Ectodermal cell (in vitro differentiated cells): ENCODE results near the gene CCDC148.

Source experiments
- H3K27ac ChIP-seq: 2 replicates; pipeline ENCODE4 v1.7.0; 2013; ENCODE audit warnings: mild to moderate bottlenecking, low read depth, low read length; ENCODE audit not compliant: insufficient read depth, poor library complexity, severe bottlenecking
- H3K27me3 ChIP-seq: 2 replicates; pipeline ENCODE4 v1.7.0; 2013; ENCODE audit warnings: mild to moderate bottlenecking, low read length; ENCODE audit not compliant: insufficient read depth, control insufficient read depth, poor library complexity, severe bottlenecking
- H3K36me3 ChIP-seq: one replicate; pipeline ENCODE4 v1.7.0; 2013; ENCODE audit warnings: low read length; ENCODE audit not compliant: control insufficient read depth, insufficient read depth
- H3K4me1 ChIP-seq: one replicate; pipeline ENCODE4 v1.7.0; 2013; ENCODE audit warnings: low read length; ENCODE audit not compliant: control insufficient read depth, insufficient read depth
- H3K4me3 ChIP-seq: 2 replicates; pipeline ENCODE4 v1.7.0; 2013; ENCODE audit warnings: low read depth, low read length, control low read depth; ENCODE audit not compliant: insufficient read depth
- H3K9me3 ChIP-seq: 2 replicates; pipeline ENCODE4 v1.7.0; 2013; ENCODE audit warnings: mild to moderate bottlenecking, low read length, moderate library complexity; ENCODE audit not compliant: control insufficient read depth
- WGBS, 2 experiments: methylation state at CpG; one replicate each; pipeline ENCODE4 v1.1.7; 2013; ENCODE audit warnings: missing lambda C conversion rate in 2 of 2; 5-methylcytosine and 5-hydroxymethylcytosine counted together

Gene CCDC148

DNA sequence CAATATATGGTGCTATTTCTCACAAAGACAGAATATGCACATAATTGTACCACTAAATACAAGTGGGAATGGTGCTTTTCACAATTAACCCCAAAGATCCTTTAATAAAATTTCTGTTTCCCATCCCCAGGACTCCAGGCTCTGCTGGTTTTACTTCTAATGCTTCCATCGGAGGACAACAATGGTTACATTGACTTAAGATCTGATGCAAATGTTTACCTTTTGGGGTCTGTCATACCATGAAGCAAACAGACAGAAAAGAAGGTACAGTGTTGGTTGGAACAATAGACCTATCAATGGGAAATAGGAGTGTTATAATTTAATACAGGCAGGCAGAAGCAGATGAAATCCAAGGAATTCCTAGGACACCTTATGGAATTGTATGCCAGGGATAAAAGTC, 249.2 kb downstream of the CCDC148 start:
- no peak overlapping the region for H3K4me3 ChIP-seq
- H3K27ac ChIP-seq = no peak overlapping the region
- H3K9me3 ChIP-seq = no peaks in the 10 kb centered on the region
- 77 to 86% methylated on average over 1 of the region's 1 CpG for WGBS, 2 experiments
- no peaks in the 10 kb centered on the region for H3K36me3 ChIP-seq
- no peaks in the 10 kb centered on the region for H3K27me3 ChIP-seq
- no peaks in the 10 kb centered on the region for H3K4me1 ChIP-seq

DNA sequence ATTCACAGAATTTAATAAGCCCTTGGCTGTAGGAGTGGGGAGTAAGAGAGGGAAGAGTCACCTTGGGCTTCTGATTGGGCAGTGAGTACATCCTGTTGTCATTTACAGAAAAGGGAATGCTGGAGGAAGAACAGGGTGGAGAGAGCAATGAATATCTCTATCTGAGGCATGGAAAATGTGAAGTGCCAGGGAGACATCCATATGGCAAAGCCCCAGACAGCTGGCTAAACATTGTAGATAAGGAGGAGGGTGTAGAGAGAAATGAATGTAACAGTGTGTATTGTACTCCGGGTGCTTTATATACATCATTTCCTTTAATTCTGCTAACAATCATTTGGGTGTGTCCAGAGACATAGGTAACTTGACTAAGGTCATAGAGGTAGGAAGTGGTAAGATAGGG, 251.3 kb downstream of the CCDC148 start:
- H3K27me3 ChIP-seq = no peaks in the 10 kb centered on the region
- no peaks in the 10 kb centered on the region for H3K4me1 ChIP-seq
- H3K4me3 ChIP-seq = no peak overlapping the region
- no peaks in the 10 kb centered on the region for H3K9me3 ChIP-seq
- H3K36me3 ChIP-seq = no peaks in the 10 kb centered on the region
- H3K27ac ChIP-seq = no peak overlapping the region
- 100% methylated on average over 1 of the region's 1 CpG; no CpG with 5 or more reads in 1 of the 2 experiments for WGBS, 2 experiments

DNA sequence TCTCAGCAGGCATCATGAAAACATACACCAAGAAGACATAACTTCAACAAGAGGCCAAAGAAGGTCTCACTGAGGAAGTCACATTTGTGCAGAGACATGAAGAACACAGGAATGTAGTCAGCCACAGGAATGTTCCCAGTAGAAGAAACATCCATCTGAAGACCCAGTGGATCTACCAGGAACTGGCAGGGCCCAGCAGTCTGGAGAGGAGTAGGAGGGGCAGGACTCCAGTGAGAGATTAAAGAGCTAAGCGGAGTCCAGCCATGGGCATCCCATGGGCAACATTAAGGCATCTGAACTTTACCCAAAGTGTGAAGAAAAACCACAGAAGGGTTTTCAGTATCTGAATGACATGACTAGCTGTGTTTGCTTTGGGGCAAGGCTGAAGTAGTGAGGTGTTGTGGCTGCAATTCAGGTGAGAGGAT, 251.8 kb downstream of the CCDC148 start:
- no peak overlapping the region for H3K4me3 ChIP-seq
- no peaks in the 10 kb centered on the region for H3K36me3 ChIP-seq
- H3K9me3 ChIP-seq = no peaks in the 10 kb centered on the region
- 94 to 95% methylated on average over 1 of the region's 1 CpG for WGBS, 2 experiments
- H3K27ac ChIP-seq = no peak overlapping the region
- H3K27me3 ChIP-seq = no peaks in the 10 kb centered on the region
- H3K4me1 ChIP-seq = no peaks in the 10 kb centered on the region

DNA sequence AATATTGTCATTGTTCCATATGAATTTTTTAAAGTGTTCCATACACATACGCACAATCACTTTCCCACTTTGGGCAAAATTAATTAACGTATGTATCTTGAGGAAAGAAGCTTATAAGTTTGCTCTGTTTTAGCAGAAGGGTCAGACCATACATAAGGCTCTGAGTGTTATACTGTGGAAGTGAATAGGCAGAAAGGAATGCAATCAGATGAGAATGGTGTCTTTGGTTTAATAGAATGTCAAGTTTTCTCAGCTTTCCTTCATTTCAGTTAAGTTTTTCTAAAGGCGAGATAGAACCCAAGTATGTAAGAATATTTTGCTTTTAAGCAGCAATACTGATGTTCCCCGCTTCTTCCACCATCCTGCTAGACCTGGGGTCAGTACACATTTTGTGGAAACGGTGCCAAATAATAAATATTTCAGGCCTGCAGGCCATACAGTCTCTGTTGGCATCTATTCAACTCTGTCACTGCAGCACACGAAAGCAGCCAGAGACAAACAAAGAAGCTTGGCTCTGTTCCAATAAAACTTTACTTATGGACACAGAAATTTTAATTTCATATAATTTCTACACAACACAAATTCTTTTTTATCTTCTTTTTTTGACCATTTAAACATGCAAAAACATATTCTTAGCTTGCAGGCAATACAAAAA, 254.3 kb downstream of the CCDC148 start:
- Histone ChIP-seq H3K27ac (no peak overlapping the region), H3K27me3 (no peaks in the 10 kb centered on the region), H3K4me1 (no peaks in the 10 kb centered on the region), H3K4me3 (no peak overlapping the region), H3K36me3 (no peaks in the 10 kb centered on the region), H3K9me3 (no peaks in the 10 kb centered on the region)
- 93 to 94% methylated on average over 5 to 6 of the region's 6 CpGs for WGBS, 2 experiments

DNA sequence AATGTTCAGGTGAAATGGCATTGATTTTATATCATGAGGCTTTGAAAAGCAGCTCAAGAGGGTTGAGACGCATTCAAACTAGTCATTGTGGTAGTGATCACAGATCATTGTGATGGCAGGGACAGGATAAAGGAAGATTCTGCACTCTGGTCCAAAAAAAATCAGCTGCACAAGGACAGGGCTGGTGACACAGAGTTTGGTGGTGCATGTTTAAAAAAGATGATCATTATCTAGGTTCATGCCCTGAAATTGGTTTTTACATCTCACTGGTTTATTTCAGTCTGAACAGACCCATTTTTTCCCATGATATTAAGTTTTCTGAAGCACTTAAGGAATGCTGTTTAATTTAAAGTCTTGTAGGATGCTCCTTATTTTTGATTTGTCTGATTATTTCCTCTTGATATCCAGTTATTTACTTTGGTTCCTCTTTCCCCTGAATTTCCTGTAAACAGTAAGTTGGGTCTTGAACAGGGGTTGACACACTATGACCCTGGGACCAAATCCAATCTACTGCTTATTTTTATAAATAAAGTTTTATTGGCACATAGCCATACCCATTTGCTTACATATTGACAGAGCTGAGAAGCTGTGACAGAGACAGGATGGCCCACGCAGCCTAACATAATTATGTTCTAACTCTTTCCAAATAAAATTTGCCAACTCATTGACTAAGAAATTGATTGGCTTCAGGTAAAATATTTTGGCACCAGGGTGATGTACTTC, 256.5 kb downstream of the CCDC148 start:
- 94 to 98% methylated on average over 2 of the region's 2 CpGs for WGBS, 2 experiments
- H3K27me3 ChIP-seq = no peaks in the 10 kb centered on the region
- no peaks in the 10 kb centered on the region for H3K36me3 ChIP-seq

DNA sequence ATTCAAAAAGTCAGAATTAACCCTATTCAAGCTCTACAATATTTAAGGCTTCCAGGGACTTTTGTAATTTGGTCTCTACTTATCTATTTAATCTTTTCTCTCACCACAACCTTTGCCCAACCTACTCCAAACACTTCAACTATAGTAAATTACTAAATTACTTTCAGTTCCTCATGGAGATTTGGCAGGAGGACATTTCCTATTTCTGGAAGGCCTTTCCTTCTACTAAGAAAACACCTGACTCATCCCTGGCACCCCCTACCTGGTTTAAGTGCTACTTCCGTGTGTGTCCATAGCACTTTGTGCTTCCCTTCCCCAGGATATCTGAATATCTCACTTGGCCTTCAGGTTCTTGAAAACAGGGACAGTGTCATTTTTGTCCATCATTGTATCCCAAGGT, 258.6 kb downstream of the CCDC148 start:
- WGBS, 2 experiments = 68 to 95% methylated on average over 1 of the region's 1 CpG
- Histone ChIP-seq H3K36me3 (no peaks in the 10 kb centered on the region), H3K4me3 (no peak overlapping the region), H3K4me1 (no peaks in the 10 kb centered on the region), H3K27me3 (no peaks in the 10 kb centered on the region), H3K27ac (no peak overlapping the region), H3K9me3 (no peaks in the 10 kb centered on the region)

More for the DNA sequence above, 256.5 kb downstream of the CCDC148 start:
- H3K4me1 ChIP-seq = no peaks in the 10 kb centered on the region
- no peak overlapping the region for H3K27ac ChIP-seq
- no peak overlapping the region for H3K4me3 ChIP-seq
- H3K9me3 ChIP-seq = no peaks in the 10 kb centered on the region

DNA sequence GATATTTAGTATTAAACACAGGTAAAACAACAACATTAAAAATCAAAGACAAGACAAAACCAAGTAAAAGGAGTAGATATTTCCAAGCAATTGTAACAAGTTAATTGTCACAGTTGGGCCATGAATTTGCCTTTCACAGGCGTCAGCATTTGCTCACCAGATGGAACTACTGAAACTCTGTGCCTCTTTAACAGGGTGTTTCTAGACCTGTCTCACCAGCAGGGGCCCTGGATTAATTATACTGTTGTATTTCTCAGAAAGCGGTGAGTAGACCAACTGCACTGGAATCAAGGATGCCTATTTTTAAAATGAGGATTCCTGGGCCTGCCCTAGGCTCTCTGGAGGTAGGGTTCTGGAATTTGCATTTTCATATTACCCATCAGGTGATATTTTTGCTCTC, 262.3 kb downstream of the CCDC148 start:
- WGBS, 2 experiments = 92 to 94% methylated on average over 2 of the region's 2 CpGs
- Histone ChIP-seq H3K27me3 (no peaks in the 10 kb centered on the region), H3K9me3 (no peaks in the 10 kb centered on the region), H3K4me3 (no peak overlapping the region), H3K27ac (no peak overlapping the region), H3K4me1 (peaks cover 8% of the 10 kb centered on the region), H3K36me3 (no peaks in the 10 kb centered on the region)

DNA sequence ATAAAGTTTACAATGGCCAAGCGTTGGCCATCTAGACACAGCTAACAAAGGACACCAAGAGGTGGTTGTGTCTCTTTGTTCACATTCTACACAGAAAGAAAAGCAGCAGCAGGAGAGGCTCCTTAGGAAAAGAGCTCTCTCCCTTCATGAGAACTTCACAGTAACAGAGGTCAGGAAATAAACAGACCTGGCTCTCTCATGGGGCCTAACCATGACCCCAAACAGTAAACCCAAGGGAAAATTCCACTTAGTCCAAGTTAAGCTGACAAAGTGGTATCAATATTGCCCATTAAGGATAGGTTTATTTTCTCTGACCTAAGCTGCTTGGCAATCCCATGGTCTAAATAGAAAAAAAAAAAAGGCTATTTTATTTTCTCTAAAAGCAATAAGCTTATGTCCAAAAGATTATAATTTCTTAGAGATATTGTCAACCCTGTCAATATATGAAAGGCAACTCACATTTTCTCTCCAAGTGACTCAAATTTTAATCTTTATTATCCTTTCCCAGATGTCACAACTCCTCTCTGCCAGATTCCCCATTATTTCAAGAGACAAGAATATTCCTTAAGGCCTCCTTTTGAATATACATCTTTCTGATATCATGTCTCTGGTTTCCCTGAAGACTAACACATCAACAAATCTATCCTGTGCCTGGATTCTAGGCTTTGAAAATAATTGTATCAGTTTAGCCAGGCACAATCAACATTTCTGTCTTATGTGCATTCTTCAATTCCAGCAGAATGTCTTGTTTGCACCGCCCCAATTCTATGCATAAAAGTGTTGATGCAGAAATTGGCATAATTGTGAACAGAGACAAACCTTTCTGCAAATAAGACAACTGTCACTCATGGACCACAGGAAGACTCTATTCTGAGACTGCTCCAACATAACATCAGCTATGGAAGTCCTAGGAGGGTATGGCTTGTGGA, 263.8 kb downstream of the CCDC148 start:
- no peak overlapping the region for H3K4me3 ChIP-seq
- WGBS, 2 experiments = 90 to 95% methylated on average over 2 of the region's 2 CpGs
- no peaks in the 10 kb centered on the region for H3K36me3 ChIP-seq
- H3K27me3 ChIP-seq = no peaks in the 10 kb centered on the region
- H3K9me3 ChIP-seq = no peaks in the 10 kb centered on the region
- H3K4me1 ChIP-seq = peaks cover 8% of the 10 kb centered on the region
- no peak overlapping the region for H3K27ac ChIP-seq

DNA sequence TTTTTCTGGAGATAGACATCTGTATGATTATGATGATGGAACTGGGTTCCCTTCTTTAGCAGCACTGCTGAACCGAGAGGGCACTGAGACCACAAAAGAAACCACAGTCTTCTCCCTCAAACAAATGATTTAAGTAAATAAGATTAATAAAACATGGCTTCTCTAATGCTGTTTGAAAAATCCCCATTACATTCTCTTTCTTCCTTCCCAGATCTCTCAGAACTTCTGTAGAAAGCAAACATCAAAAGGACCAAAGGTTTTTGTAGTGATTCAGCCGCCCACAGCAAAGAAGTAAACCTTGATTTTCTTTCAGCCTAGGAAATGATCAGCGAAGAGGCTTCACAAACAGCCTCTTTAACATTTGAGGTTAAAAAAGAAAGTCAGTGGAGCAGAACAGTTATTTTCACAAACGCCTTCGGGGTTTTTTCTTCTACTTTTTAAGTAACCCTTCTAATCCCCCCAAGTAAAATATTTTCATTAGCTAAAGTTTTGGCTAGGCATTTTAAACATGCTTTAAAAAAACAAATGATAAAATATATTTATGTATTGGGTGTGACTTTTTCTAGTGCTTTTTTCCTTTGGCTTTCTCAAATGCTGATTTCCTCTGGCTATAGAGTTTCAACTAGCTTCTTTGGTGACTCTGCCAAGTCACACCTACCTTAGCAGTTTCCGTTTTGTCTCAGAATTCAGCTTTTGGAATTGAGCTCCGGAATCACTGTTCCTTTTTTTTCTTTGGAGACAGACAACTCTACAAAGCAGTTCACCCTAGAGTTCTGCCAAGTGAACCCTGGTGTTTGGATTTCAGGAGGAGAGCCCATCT, 265.3 kb downstream of the CCDC148 start:
- H3K27me3 ChIP-seq = no peaks in the 10 kb centered on the region
- H3K27ac ChIP-seq = no peak overlapping the region
- H3K4me3 ChIP-seq = no peak overlapping the region
- H3K4me1 ChIP-seq = peaks cover 8% of the 10 kb centered on the region
- H3K9me3 ChIP-seq = no peaks in the 10 kb centered on the region
- 39 to 41% methylated on average over 6 of the region's 7 CpGs for WGBS, 2 experiments
- H3K36me3 ChIP-seq = no peaks in the 10 kb centered on the region
